ENCODE measurements around the gene MBTPS1.
"Not testable (repeated sequence)": the region's sequence is repeated elsewhere in the genome, so short reads cannot be mapped to it uniquely, and the experiment has no call there.

The MBTPS1 gene

GRCh38 chr16:84137287-84137686, 20.5 kb upstream of the MBTPS1 start:
- DNase-seq (ENCODE audit: low read depth, low spot score), result no peak

DNA sequence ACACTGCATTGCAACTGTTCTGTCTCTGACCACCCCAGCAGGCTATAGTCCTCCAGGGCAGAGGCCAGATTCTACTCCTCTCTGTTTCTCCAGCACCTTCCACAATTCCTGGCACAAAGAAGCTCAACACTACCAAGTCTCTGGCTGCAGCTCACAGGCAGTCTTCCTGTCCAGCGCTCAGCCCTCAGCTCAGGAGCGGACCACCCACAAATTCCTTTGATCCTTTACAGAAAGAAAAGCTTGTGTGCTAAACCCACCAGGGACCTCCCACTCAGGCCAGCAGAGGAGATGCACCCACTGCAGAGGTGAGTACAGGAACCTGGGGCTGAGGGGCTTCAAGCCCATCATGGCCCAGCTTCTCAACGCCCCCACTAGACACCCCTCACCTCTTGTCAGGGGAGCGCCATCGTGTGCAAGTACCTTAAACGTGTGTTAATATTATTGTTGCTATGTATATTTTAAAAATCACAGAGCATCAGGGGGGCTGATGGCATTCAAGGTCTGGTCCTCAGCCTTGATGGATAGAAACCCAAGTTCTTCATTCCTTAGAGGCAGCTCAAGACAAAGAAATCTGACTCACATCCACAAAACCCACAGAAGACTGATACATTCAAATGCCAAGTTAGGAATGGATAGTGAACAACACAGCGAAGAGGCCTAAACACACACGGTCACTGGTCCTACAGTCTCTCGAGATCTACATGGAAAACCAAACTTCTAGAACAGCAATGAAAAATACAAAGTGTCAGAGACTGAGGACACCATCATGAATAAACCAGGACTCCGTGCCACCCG, 19.8 kb upstream of the MBTPS1 start:
- no peak for DNase-seq (ENCODE audit: low read depth, low spot score)

GRCh38 chr16:84132527-84133285, 16.0 kb upstream of the MBTPS1 start:
- no peak for DNase-seq (ENCODE audit: low read depth, low spot score)

DNA sequence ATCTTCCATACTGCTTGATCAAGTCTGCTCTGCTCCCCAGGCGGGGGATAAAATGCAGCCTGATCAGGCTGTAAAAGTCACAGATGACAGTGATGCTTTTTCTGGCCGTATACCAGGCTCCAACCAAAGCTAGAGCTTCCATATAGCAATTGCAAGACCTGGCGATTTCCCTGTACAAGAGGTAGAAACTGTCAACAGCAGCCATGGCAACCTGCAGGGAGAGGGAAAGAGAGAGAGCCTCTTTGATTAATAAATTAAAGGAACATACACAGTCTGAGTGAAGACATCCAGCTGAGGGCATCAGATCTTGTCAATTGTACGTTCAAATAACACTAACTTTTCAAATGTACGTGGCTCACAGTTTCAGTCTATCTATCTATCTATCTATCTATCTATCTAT, 14.4 kb upstream of the MBTPS1 start:
- no peak for DNase-seq (ENCODE audit: low read depth, low spot score)

GRCh38 chr16:84124257-84125073, 7.7 kb upstream of the MBTPS1 start:
- DNase-seq (ENCODE audit: low read depth, low spot score), result no peak

- no peak for DNase-seq (ENCODE audit: low read depth, low spot score)
These were observed 4.3 kb upstream of the MBTPS1 start for GRCh38 chr16:84121007-84121406.

DNA sequence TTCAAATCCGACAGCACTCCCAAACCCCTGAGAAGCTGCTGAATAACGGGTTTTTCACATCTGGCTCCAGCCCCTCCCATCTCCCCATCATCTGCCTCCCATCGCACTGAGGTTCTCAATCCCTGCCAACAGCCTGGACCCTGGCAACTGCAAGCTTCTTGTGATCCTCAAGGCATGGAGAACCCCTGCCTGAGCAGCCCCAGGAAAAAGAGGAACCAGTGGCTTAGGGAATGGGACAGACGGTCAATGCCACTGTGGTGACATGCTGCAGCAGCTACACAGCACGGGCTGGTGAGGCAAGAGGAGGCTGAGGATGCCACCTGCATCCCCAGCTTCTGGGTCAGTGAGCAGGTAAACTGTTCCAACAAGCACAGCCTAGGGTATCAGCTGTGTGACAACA, 3.3 kb upstream of the MBTPS1 start:
- no peak for DNase-seq (ENCODE audit: low read depth, low spot score)

DNA sequence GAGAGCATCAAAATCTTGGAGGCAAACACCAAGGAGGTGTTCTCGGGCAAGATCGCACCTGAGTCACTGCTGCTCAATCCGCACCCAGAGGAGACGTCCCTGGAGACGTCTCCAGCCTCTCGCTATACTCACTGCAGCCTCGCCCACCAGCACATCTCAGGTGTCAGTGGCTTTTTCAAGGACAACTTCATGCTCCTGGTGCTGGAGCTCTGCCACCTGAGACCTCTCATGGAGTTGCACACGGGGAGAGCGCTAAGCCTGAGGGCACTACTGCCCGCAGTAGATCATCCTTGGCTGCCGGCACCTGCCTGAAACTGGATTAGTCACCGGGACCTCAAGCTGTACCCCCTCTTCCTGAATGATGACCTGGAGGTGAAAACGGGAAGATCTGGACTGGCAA, 2.6 kb upstream of the MBTPS1 start:
- no peak for DNase-seq (ENCODE audit: low read depth, low spot score)

GRCh38 chr16:84118315-84118714, 1.6 kb upstream of the MBTPS1 start:
- DNase-seq (ENCODE audit: low read depth, low spot score), result not testable (repeated sequence)

GRCh38 chr16:84117494-84117843, 727 bp upstream of the MBTPS1 start:
- DNase-seq (ENCODE audit: low read depth, low spot score), result no peak

- peak; percentile 19 for DNase-seq (ENCODE audit: low read depth, low spot score)
These were observed 623 bp downstream of the MBTPS1 start for GRCh38 chr16:84115919-84116719.

DNA sequence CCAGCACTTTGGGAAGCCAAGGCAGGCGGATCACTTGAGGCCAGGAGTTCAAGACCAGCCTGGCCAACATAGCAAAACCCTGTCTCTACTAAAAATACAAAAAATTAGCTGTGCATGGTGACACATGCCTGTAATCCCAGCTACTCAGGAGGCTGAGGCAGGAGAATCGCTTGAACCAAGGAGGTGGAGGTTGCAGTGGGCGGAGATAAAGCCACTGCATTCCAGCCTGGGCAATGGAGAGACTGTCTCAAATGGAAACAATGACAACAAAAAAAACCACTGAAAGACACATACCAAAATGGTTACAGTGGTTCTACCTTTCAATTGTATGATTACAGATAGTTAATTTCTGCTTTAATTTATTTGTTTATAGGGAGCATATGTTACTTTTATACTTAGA, 4.8 kb downstream of the MBTPS1 start:
- DNase-seq (ENCODE audit: low read depth, low spot score), result not testable (repeated sequence)

- DNase-seq (ENCODE audit: low read depth, low spot score), result no peak
These were observed 5.2 kb downstream of the MBTPS1 start for GRCh38 chr16:84111525-84111924.

- no peak for DNase-seq (ENCODE audit: low read depth, low spot score)
These were observed 6.2 kb downstream of the MBTPS1 start for GRCh38 chr16:84110527-84110926.

- DNase-seq (ENCODE audit: low read depth, low spot score), result no peak
These were observed 7.0 kb downstream of the MBTPS1 start for GRCh38 chr16:84109598-84110335.

DNA sequence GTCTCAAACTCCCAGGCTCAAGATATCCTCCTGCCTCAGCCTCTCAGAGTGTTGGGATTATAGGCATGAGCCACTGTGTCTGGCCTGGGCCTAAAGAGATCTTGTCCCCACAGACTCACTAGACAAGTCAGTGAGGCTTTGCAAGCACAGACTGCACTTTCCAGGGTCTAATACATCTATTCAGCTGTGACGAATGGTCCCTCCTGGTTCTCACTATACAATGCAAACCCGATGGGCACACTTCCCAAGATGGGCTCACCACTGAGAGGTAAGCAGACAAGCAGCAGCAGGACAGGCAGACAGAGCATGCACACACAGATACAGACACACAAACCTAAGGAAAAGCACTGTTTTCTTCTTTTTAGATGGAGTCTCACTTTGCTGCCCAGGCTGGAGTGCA, 8.8 kb downstream of the MBTPS1 start:
- no peak for DNase-seq (ENCODE audit: low read depth, low spot score)

DNA sequence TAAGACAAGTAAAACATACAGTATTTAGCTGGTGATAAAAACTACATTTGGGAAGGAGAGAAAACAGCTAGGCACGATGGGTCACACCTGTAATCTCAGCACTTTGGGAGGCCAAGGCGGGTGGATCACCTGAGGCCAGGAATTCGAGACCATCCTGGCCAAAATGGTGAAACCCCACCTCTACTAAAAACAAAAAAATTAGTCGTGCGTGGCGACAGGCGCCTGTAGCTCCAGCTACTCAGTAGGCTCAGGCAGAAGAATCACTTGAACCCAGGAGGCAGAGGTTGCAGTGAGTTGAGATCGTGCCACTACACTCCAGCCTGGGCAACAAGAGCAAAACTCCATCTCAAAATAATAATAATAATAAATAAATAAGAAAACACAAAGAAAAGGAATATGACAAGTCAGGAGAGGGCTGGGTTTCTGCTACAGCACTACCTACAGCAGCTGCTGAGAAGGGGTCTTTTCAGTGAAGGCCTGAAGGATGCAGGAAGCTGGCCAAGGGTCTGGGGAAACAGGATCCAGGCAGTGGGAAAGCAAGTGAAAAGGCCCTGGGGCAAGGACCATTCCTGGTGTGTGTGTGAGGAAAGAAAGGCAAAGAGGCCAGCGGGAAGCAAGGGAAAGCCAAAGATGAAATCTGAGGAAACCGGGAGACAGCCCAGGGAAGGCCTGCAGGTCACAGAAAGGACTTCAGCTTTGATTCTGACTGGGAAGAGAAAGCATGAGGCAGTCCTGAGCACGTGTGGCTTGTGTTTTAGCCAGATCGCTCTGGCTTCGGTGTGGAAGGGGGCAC, 10.6 kb downstream of the MBTPS1 start:
- DNase-seq (ENCODE audit: low read depth, low spot score), result no peak

GRCh38 chr16:84105301-84105815, 11.4 kb downstream of the MBTPS1 start:
- no peak for DNase-seq (ENCODE audit: low read depth, low spot score)

- DNase-seq (ENCODE audit: low read depth, low spot score), result no peak
These were observed 12.5 kb downstream of the MBTPS1 start for GRCh38 chr16:84104231-84104630.

- DNase-seq (ENCODE audit: low read depth, low spot score), result no peak
These were observed 13.1 kb downstream of the MBTPS1 start for GRCh38 chr16:84103678-84104077.
